Stimulated activated naive B cell treated with anti-CD40 and anti-IgM and Interleukin-4, amounts not matched to agents 10 μg/mL and 1 μg/mL and 100 μg/mL, for 72 hours (primary cell): ENCODE measurements around the gene CYBA.

Source experiments
- ATAC-seq, 2 donors: fragments of 150-1000 bp; cut with Tn5 transposase; replicated peaks; 2 replicates each; pipeline ENCODE4 v1.10.0; 2021; ENCODE audit warnings: moderate library complexity in 1 of 2
- DNase-seq: peaks from one replicate; pipeline ENCODE4 v3.0.0; 2021
- H3K27ac Mint-ChIP-seq: one replicate; pipeline ENCODE4 v1.8.0; 2022; ENCODE audit warnings: mild to moderate bottlenecking, mixed read lengths
- H3K27me3 Mint-ChIP-seq, 2 donors: one replicate each; pipeline ENCODE4 v1.8.0; 2022; ENCODE audit warnings: mixed read lengths in 2 of 2
- H3K36me3 Mint-ChIP-seq, 2 donors: one replicate each; pipeline ENCODE4 v1.8.0; 2022; ENCODE audit warnings: mixed read lengths in 2 of 2, mild to moderate bottlenecking in 1 of 2
- H3K4me1 Mint-ChIP-seq, 2 donors: one replicate each; pipeline ENCODE4 v1.8.0; 2022; ENCODE audit warnings: mixed read lengths in 2 of 2, mild to moderate bottlenecking in 1 of 2
- H3K4me3 Mint-ChIP-seq, 2 donors: one replicate each; pipeline ENCODE4 v1.8.0; 2022; ENCODE audit warnings: mild to moderate bottlenecking in 2 of 2, mixed read lengths in 2 of 2, moderate library complexity in 1 of 2
- H3K9me3 Mint-ChIP-seq, 2 donors: one replicate each; pipeline ENCODE4 v1.8.0; 2022; ENCODE audit warnings: mixed read lengths in 2 of 2, mild to moderate bottlenecking in 1 of 2

Gene CYBA

GRCh38 chr16:88691129-88691813, 40.4 kb upstream of the CYBA start:
- Mint-ChIP-seq H3K4me1 (peaks cover 18 to 61% of the 10 kb centered on the region in 2 donors), H3K27ac (peak overlapping the region; percentile 83), H3K36me3 (peaks cover 6 to 7% of the 10 kb centered on the region in 2 donors), H3K9me3 (no peaks in the 10 kb centered on the region), H3K4me3 (peak overlapping the region in 1 of 2 donors; percentile 61), H3K27me3 (no peaks in the 10 kb centered on the region)
- DNase-seq (no peak), ATAC-seq (peak; percentile 1)

GRCh38 chr16:88690341-88691128, 39.7 kb upstream of the CYBA start:
- no peaks in the 10 kb centered on the region for H3K27me3 Mint-ChIP-seq
- peak overlapping the region; percentile 83 for H3K27ac Mint-ChIP-seq
- H3K36me3 Mint-ChIP-seq, result peaks cover 6 to 7% of the 10 kb centered on the region in 2 donors
- peaks cover 18 to 63% of the 10 kb centered on the region in 2 donors for H3K4me1 Mint-ChIP-seq
- ATAC-seq, result no peak
- H3K4me3 Mint-ChIP-seq, result no peak overlapping the region
- no peak for DNase-seq
- no peaks in the 10 kb centered on the region for H3K9me3 Mint-ChIP-seq

DNA sequence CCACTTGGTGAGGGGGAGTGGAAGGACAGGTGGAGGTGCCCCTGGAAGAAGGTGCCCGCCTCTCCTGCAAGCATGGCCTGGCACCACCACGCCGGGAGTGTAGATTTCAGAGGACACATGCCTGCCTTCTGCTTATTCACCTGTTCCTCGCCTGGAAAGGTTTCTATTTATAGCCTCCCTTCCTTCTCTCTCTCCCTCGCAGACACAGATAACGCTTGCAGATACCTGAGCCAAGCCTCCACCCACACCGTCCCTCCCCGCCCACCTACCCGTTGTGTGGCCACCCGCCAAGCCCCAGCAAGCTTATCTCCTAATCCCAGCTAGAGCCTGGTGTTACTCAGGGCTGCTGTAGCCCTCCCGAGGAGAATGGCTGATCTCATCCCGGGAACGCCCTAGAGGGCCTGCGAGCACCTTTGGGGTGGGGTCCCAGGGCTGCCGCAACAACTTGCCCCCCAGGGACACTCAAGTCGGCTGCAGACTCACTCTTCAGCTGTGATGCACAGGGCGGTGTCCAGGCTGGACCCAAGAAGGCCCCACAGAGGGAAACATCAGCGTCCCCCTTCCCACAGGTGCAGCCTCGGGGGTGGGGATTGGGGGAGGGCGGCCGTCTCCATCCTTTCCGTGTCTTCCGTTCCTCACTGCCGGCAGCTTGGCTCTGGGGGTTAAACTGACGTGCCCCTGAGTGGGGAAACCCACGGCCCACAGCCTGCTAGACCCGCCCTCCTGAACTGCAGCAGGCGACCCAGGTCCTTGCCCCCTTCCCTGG, 37.3 kb upstream of the CYBA start:
- peaks cover 19 to 73% of the 10 kb centered on the region in 2 donors for H3K4me1 Mint-ChIP-seq
- H3K27ac Mint-ChIP-seq, result peak overlapping the region; percentile 31
- ATAC-seq (no peak), DNase-seq (no peak)
- no peaks in the 10 kb centered on the region for H3K9me3 Mint-ChIP-seq
- peaks cover 0 to 1% of the 10 kb centered on the region in 2 donors for H3K36me3 Mint-ChIP-seq
- no peaks in the 10 kb centered on the region for H3K27me3 Mint-ChIP-seq
- H3K4me3 Mint-ChIP-seq, result no peak overlapping the region

- peaks cover 0 to 1% of the 10 kb centered on the region in 2 donors for H3K36me3 Mint-ChIP-seq
- DNase-seq, result no peak
- no peaks in the 10 kb centered on the region for H3K27me3 Mint-ChIP-seq
- H3K27ac Mint-ChIP-seq, result no peak overlapping the region
- H3K4me1 Mint-ChIP-seq, result peaks cover 19 to 74% of the 10 kb centered on the region in 2 donors
- H3K4me3 Mint-ChIP-seq, result no peak overlapping the region
- no peaks in the 10 kb centered on the region for H3K9me3 Mint-ChIP-seq
- ATAC-seq, result no peak
These were observed 36.8 kb upstream of the CYBA start for GRCh38 chr16:88687676-88688012.

DNA sequence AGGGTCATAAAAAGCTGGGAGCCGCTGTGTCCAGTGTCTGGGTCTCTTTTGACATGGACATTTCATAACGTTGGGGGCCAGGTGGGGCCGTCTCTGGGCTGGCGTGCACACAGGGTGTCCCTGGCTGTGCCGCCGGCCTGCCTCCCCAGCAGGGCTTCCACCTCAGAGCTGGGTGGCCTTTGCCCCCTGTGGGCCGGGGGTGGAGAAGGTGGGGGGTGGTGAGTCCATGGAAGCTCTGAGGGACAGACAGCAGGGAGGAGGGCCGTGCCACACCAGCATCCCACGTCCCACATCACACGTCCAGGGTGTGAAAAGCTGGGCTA, 36.4 kb upstream of the CYBA start:
- peaks cover 21 to 74% of the 10 kb centered on the region in 2 donors for H3K4me1 Mint-ChIP-seq
- H3K36me3 Mint-ChIP-seq, result peaks cover 0 to 1% of the 10 kb centered on the region in 2 donors
- H3K9me3 Mint-ChIP-seq, result no peaks in the 10 kb centered on the region
- ATAC-seq (no peak), DNase-seq (no peak)
- peak overlapping the region in 1 of 2 donors; percentile 44 for H3K4me3 Mint-ChIP-seq
- H3K27me3 Mint-ChIP-seq, result no peaks in the 10 kb centered on the region
- no peak overlapping the region for H3K27ac Mint-ChIP-seq

- ATAC-seq (peak; percentile 66 to 73), DNase-seq (peak; percentile 86)
- Mint-ChIP-seq H3K4me3 (peak within 1 kb of the TSS; percentile 83 to 92), H3K4me1 (peaks cover 23 to 74% of the 10 kb centered on the region in 2 donors), H3K27ac (peak within 1 kb of the TSS; percentile 81), H3K36me3 (peaks cover 0 to 1% of the 10 kb centered on the region in 2 donors), H3K27me3 (no peaks in the 10 kb centered on the region), H3K9me3 (no peaks in the 10 kb centered on the region)
These were observed 35.8 kb upstream of the CYBA start, which contains the start of gene SNAI3 for GRCh38 chr16:88686439-88687253. Gene SNAI3 (minus strand): TSS chr16:88686507. CDS start chr16:88686406, 101 bp downstream.

DNA sequence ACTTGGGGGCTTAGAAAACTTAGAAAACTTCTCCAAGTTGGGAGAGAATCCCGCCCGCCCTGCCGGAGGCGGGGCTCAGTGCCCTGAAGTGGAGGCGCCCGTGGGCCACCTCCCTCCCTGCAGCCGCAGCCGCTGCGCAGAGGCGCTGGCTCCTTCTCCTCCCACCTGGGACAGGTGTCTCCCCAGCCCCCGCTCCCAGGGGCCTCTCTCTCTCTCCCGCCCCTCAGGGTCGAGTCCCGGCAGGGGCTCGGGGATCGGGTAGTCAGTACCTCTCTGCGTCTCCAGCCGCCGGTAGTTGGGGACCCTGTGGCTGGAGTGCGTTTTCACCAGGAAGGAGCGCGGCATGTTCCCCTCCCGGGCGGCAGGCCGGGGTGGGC, 35.2 kb upstream of the CYBA start:
- DNase-seq, result no peak
- peak; percentile 5 to 11 for ATAC-seq
- Mint-ChIP-seq H3K36me3 (peaks cover 0 to 1% of the 10 kb centered on the region in 2 donors), H3K27ac (peak overlapping the region; percentile 81), H3K27me3 (no peaks in the 10 kb centered on the region), H3K4me3 (peak overlapping the region; percentile 83 to 92), H3K4me1 (peaks cover 27 to 74% of the 10 kb centered on the region in 2 donors), H3K9me3 (no peaks in the 10 kb centered on the region)

- peak overlapping the region; percentile 83 to 92 for H3K4me3 Mint-ChIP-seq
- H3K27ac Mint-ChIP-seq, result peak overlapping the region; percentile 56
- H3K36me3 Mint-ChIP-seq, result peaks cover 0 to 4% of the 10 kb centered on the region in 2 donors
- H3K4me1 Mint-ChIP-seq, result peaks cover 25 to 74% of the 10 kb centered on the region in 2 donors
- no peak for ATAC-seq
- no peaks in the 10 kb centered on the region for H3K9me3 Mint-ChIP-seq
- no peak for DNase-seq
- no peaks in the 10 kb centered on the region for H3K27me3 Mint-ChIP-seq
These were observed 34.6 kb upstream of the CYBA start for GRCh38 chr16:88685156-88686061.

GRCh38 chr16:88684569-88685155, 33.8 kb upstream of the CYBA start:
- Mint-ChIP-seq H3K4me3 (no peak overlapping the region), H3K27me3 (no peaks in the 10 kb centered on the region)
- no peak for DNase-seq

GRCh38 chr16:88681709-88682451, 31.0 kb upstream of the CYBA start:
- Mint-ChIP-seq H3K27me3 (no peaks in the 10 kb centered on the region), H3K27ac (peak overlapping the region; percentile 99), H3K9me3 (no peaks in the 10 kb centered on the region), H3K4me1 (peaks cover 23 to 55% of the 10 kb centered on the region in 2 donors), H3K4me3 (peak overlapping the region; percentile 62 to 80), H3K36me3 (peaks cover 0 to 8% of the 10 kb centered on the region in 2 donors)
- peak; percentile 87 for DNase-seq
- peak; percentile 89 for ATAC-seq

More at GRCh38 chr16:88684569-88685155, 33.8 kb upstream of the CYBA start:
- Mint-ChIP-seq H3K4me1 (peaks cover 24 to 75% of the 10 kb centered on the region in 2 donors), H3K36me3 (peaks cover 0 to 4% of the 10 kb centered on the region in 2 donors), H3K9me3 (no peaks in the 10 kb centered on the region), H3K27ac (peak overlapping the region; percentile 20)
- ATAC-seq, result no peak

GRCh38 chr16:88681084-88681680, 30.3 kb upstream of the CYBA start:
- DNase-seq (no peak), ATAC-seq (peak; percentile 25 to 40)
- peaks cover 23 to 52% of the 10 kb centered on the region in 2 donors for H3K4me1 Mint-ChIP-seq
- H3K27me3 Mint-ChIP-seq, result no peaks in the 10 kb centered on the region
- peak overlapping the region; percentile 99 for H3K27ac Mint-ChIP-seq
- H3K4me3 Mint-ChIP-seq, result peak overlapping the region; percentile 62 to 80
- H3K36me3 Mint-ChIP-seq, result peaks cover 0 to 13% of the 10 kb centered on the region in 2 donors
- no peaks in the 10 kb centered on the region for H3K9me3 Mint-ChIP-seq
